ENCODE measurements around the gene HERC2. TPM values are rescaled to one million over a fixed set of nuclear protein-coding genes. Genes with fewer than 3 reads are reported as not detected.
"Not testable (repeated sequence)": the region's sequence is repeated elsewhere in the genome, so short reads cannot be mapped to it uniquely, and the experiment has no call there.

Gene HERC2
- total RNA-seq, 1 donor from 2014 or later = 84.6 TPM

DNA sequence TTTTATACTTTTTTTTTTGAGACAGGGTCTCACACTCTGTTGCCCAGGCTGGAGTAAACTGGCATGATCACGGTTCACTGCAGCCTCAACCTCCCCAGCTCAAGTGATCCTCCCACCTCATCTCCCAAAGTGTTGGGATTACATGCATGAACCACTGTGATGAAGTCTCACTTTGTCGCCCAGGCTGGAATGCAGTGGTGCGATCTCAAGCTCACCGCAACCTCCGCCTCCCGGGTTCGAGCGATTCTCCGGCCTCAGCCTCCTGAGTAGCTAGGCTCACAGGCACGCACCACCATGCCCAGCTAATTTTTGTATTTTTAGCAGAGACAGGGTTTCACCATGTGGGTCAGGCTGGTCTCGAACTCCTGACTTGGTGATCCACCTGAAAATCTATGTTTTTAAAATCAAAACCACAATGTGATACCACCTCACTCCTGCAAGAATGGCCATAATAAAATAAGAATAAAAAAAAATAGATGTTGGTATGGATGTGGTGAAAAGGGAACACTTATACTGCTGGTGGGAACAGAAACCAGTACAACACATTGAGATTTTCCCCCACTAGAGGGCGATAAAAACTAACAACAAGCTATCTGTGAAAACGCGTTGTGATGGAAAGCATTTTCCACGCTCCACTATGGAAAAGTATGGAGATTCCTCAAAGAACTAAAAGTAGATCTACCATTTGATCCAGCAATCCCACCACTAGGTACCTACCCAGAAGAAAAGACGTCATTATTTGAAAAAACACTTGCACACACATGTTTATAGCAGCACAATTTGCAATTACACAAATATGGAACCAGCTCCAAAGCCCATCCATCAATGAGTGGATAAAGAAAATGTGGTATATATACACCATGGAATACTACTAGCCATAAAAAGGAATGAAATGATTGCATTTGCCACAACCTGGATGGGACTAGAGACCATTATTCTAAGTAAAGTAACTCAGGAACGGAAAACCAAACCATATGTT lies 196.0 kb downstream of the HERC2 start:
- Mint-ChIP-seq H3K27ac (no peak overlapping the region), H3K27me3 (ENCODE audit: low read depth) (no peaks in the 10 kb centered on the region), H3K9me3 (no peaks in the 10 kb centered on the region), H3K4me3 (no peak overlapping the region), H3K36me3 (peaks cover 25% of the 10 kb centered on the region), H3K4me1 (peaks cover 4% of the 10 kb centered on the region)
- TF ChIP-seq CTCF (IDR thresholded peaks at IDR 0.05; ENCODE audit: unreplicated experiment) = peak; percentile 76
- no peak for DNase-seq (ENCODE audit: low spot score in 2 of 2, unreplicated experiment in 2 of 2)

GRCh38 chr15:28124841-28125240 lies 197.1 kb downstream of the HERC2 start:
- H3K27ac Mint-ChIP-seq = no peak overlapping the region
- H3K4me1 Mint-ChIP-seq = peaks cover 4% of the 10 kb centered on the region
- TF ChIP-seq CTCF (IDR thresholded peaks at IDR 0.05; ENCODE audit: unreplicated experiment) = no peak
- no peaks in the 10 kb centered on the region for H3K27me3 Mint-ChIP-seq (ENCODE audit: low read depth)
- no peaks in the 10 kb centered on the region for H3K9me3 Mint-ChIP-seq
- DNase-seq (ENCODE audit: low spot score in 2 of 2, unreplicated experiment in 2 of 2) = no peak
- peaks cover 30% of the 10 kb centered on the region for H3K36me3 Mint-ChIP-seq
- H3K4me3 Mint-ChIP-seq = no peak overlapping the region

GRCh38 chr15:28123408-28124023 lies 198.5 kb downstream of the HERC2 start:
- Mint-ChIP-seq H3K27me3 (ENCODE audit: low read depth) (no peaks in the 10 kb centered on the region), H3K27ac (no peak overlapping the region), H3K4me1 (peaks cover 4% of the 10 kb centered on the region), H3K36me3 (peaks cover 33% of the 10 kb centered on the region), H3K9me3 (no peaks in the 10 kb centered on the region), H3K4me3 (no peak overlapping the region)
- TF ChIP-seq CTCF (IDR thresholded peaks at IDR 0.05; ENCODE audit: unreplicated experiment) = peak; percentile 47
- peak in 1 of 2 experiments; percentile 75 for DNase-seq (ENCODE audit: low spot score in 2 of 2, unreplicated experiment in 2 of 2)

- Mint-ChIP-seq H3K9me3 (no peaks in the 10 kb centered on the region), H3K4me3 (no peak overlapping the region), H3K4me1 (peaks cover 4% of the 10 kb centered on the region), H3K27me3 (ENCODE audit: low read depth) (no peaks in the 10 kb centered on the region), H3K36me3 (peaks cover 37% of the 10 kb centered on the region), H3K27ac (no peak overlapping the region)
- no peak for TF ChIP-seq CTCF (IDR thresholded peaks at IDR 0.05; ENCODE audit: unreplicated experiment)
- no peak for DNase-seq (ENCODE audit: low spot score in 2 of 2, unreplicated experiment in 2 of 2)
Observed at GRCh38 chr15:28122038-28122949, 199.7 kb downstream of the HERC2 start.

DNA sequence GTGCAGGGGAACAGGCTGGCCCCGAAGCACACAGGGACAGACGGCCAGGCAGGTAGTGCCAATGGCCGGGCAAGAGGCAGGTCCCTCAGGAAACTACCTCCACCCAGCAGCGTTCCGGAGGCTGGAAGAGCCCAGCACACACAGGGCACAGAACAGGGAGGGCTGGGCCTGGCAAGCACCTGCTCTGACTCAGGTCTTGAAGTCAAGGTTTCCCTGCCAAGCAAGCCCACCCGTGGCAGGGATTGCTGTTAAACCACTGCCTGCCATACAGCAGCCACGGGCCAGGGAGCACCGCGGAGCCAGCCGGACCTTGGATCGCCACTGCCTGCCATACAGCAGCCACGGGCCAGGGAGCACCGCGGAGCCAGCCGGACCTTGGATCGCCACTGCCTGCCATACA lies 200.4 kb downstream of the HERC2 start:
- DNase-seq (ENCODE audit: low spot score in 2 of 2, unreplicated experiment in 2 of 2); H3K9me3 Mint-ChIP-seq; H3K4me3 Mint-ChIP-seq; H3K27me3 Mint-ChIP-seq (ENCODE audit: low read depth); H3K4me1 Mint-ChIP-seq; H3K27ac Mint-ChIP-seq: not testable (repeated sequence)
- H3K36me3 Mint-ChIP-seq = peaks cover 33% of the 10 kb centered on the region

Data from mesothelial cell of epicardium (in vitro differentiated cells).